ENCODE measurements around the gene UVRAG. TPM values are rescaled to one million over a fixed set of nuclear protein-coding genes. Genes with fewer than 3 reads are reported as not detected.

Gene UVRAG
- total and polyA plus RNA-seq, 2 of the 13 experiments (the other 11 are each of a cell fraction or from before 2014, with no cell fraction given), result 9.7 to 17.3 TPM

- no TSS peak for BruUV-seq (replicated peaks)
- no peaks in the 10 kb centered on the region for H4K20me1 ChIP-seq (ENCODE audit: insufficient read depth, low read length)
- no peak for FAIRE-seq
Observed at GRCh38 chr11:75879737-75880136, 64.7 kb downstream of the UVRAG start.

More at GRCh38 chr11:75879737-75880136, 64.7 kb downstream of the UVRAG start:
- POLR2A ChIA-PET, result no interaction called here
- ATAC-seq (no peak), DNase-seq (ENCODE audit: low spot score) (no peak)
- no peak overlapping the region for H2AFZ ChIP-seq (ENCODE audit: low read length)
- H3K9ac ChIP-seq (ENCODE audit: insufficient read depth, low read depth, low read length), result no peak overlapping the region
- 95% methylated on average over 9 of the region's 9 CpGs for WGBS (ENCODE audit: low lambda C conversion rate)
- intact Hi-C loops (cut with micrococcal nuclease; ENCODE audit: unreplicated experiment) (no loop called here), in situ Hi-C loops (cut with HindIII; ENCODE audit: extremely low pct_ligation_motif_present, low pct_unique_long_range_greater_than_20kb) (no loop called here)
- peaks cover 1 to 12% of the 10 kb centered on the region in 2 experiments; a peak in 1 of 5 replicates for H3K36me3 ChIP-seq (replicated peaks in 1 of 2; ENCODE audit: control insufficient read depth in 1 of 2, insufficient read depth in 2 of 2, low read length in 2 of 2)
- H3K4me3 ChIP-seq (replicated peaks in 1 of 3; ENCODE audit: insufficient read depth in 1 of 3, low read depth in 2 of 3, low read length in 3 of 3), result no peak overlapping the region
- CTCF ChIA-PET (ENCODE audit: low intra/inter-chr PET ratio, low total read pairs), result no interaction called here
- H3K4me2 ChIP-seq (ENCODE audit: low read depth, low read length), result no peak overlapping the region
- H3K9me3 ChIP-seq (ENCODE audit: low read length), result no peaks in the 10 kb centered on the region
- TF ChIP-seq ERF (CRISPR knock-in tag; IDR thresholded peaks at IDR 0.05) (no peak), ZNF614 (CRISPR knock-in tag; IDR thresholded peaks at IDR 0.05; ENCODE audit: borderline replicate concordance) (no peak), CBX1 (IDR thresholded peaks at IDR 0.05; ENCODE audit: low read depth) (no peak), HNF4G (IDR thresholded peaks at IDR 0.05; ENCODE audit: borderline replicate concordance, low read depth, low read length) (no peak), HNF4G (CRISPR knock-in tag; IDR thresholded peaks at IDR 0.05; ENCODE audit: borderline replicate concordance, low read depth) (no peak), MIER2 (CRISPR knock-in tag; IDR thresholded peaks at IDR 0.05) (no peak), ZSCAN20 (CRISPR knock-in tag; IDR thresholded peaks at IDR 0.05; ENCODE audit: borderline replicate concordance) (no peak), TERF1 (CRISPR knock-in tag; IDR thresholded peaks at IDR 0.05) (no peak), JUN (CRISPR knock-in tag; IDR thresholded peaks at IDR 0.05) (no peak), SRSF4 (IDR thresholded peaks at IDR 0.05; ENCODE audit: low read depth, low read length, poor library complexity, severe bottlenecking) (no peak), ZNF30 (CRISPR knock-in tag; IDR thresholded peaks at IDR 0.05) (no peak), ZFP82 (CRISPR knock-in tag; IDR thresholded peaks at IDR 0.05; ENCODE audit: borderline replicate concordance) (no peak), ZNF20 (CRISPR knock-in tag; IDR thresholded peaks at IDR 0.05) (no peak), REPIN1 (CRISPR knock-in tag; IDR thresholded peaks at IDR 0.05; ENCODE audit: borderline replicate concordance, low read depth) (no peak), ZNF468 (CRISPR knock-in tag; IDR thresholded peaks at IDR 0.05) (no peak), TBL1XR1 (IDR thresholded peaks at IDR 0.05; ENCODE audit: borderline replicate concordance, low read length, partially characterized antibody) (no peak), PRDM4 (CRISPR knock-in tag; IDR thresholded peaks at IDR 0.05; ENCODE audit: borderline replicate concordance) (no peak), FOXK1 (CRISPR knock-in tag; IDR thresholded peaks at IDR 0.05; ENCODE audit: borderline replicate concordance, low read depth) (no peak), ARNT (IDR thresholded peaks at IDR 0.05) (no peak), ZBTB33 (CRISPR knock-in tag; IDR thresholded peaks at IDR 0.05) (no peak)
- no peak overlapping the region for H3K27ac ChIP-seq (ENCODE audit: extremely low read length, insufficient read depth, low read length)
- peaks cover 6% of the 10 kb centered on the region; the same call in 1 of the 2 replicates for H3K4me1 ChIP-seq (ENCODE audit: insufficient read depth, low read length)
- H3K79me2 ChIP-seq (ENCODE audit: insufficient read depth, low read length), result peaks cover 6% of the 10 kb centered on the region
- H3K27me3 ChIP-seq (ENCODE audit: control insufficient read depth in 1 of 2, insufficient read depth in 2 of 2, low read length in 2 of 2), result no peaks in the 10 kb centered on the region; a peak in 1 of 5 replicates

All from HepG2 (cell line).